ENCODE measurements around the gene PCDHB6.
"Not testable (repeated sequence)": the region's sequence is repeated elsewhere in the genome, so short reads cannot be mapped to it uniquely, and the experiment has no call there.

The PCDHB6 gene
- total RNA-seq: 0 to 0.13 (median 0) reads per million in 18 experiments

GRCh38 chr5:141149812-141150211, at the start of gene PCDHB6:
Gene PCDHB6 (plus strand): TSS chr5:141150057. CDS start chr5:141150258, 201 bp downstream.
- DNase-seq: no peak

- DNase-seq: peak in 1 of 2 donors; percentile 0
Measured at GRCh38 chr5:141100243-141100805, 49.5 kb upstream of the PCDHB6 start, which contains the start of gene PCDHB3. Gene PCDHB3 (plus strand): TSS chr5:141100473. CDS start chr5:141100650, 177 bp downstream.

DNA sequence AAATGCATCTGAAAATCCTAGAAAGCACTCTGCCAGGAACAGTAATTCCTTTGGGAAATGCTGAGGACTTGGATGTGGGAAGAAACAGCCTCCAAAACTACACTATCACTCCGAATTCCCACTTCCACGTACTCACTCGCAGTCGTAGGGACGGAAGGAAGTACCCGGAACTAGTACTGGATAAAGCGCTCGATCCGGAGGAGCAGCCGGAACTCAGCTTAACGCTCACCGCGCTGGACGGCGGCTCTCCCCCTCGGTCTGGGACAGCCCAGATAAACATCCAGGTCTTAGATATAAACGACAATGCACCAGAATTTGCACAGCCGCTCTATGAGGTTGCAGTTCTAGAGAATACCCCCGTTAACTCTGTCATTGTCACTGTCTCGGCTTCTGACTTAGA, 48.8 kb upstream of the PCDHB6 start:
- no peak for DNase-seq

- DNase-seq: not testable (repeated sequence)
Measured at GRCh38 chr5:141102070-141102469, 47.8 kb upstream of the PCDHB6 start.

GRCh38 chr5:141102471-141102870, 47.4 kb upstream of the PCDHB6 start:
- not testable (repeated sequence) for DNase-seq

DNA sequence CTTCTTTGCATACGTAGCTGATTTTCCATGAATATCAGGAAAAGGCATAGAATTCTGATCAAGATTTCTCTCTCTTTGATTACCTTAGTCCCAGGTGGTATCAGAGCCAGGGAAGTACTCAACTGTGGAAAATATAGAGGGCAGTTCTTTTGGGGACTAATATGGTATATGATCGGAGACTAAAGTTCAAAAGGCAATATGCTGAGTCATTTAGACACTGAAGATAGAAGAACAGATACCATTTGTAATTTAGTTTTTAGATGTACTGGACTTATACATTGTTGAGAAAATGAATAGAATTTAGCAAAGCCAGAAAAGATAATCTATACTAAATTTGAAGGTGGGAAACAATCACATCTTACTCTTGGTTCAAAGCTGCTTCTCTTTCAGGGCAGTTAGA, 44.5 kb upstream of the PCDHB6 start:
- no peak for DNase-seq

GRCh38 chr5:141119250-141119649, 30.6 kb upstream of the PCDHB6 start:
- DNase-seq: no peak

- DNase-seq: no peak
Measured at GRCh38 chr5:141121563-141121962, 28.3 kb upstream of the PCDHB6 start, which contains the start of gene PCDHB4. Gene PCDHB4 (plus strand): TSS chr5:141121818. CDS start chr5:141121999, 181 bp downstream.

GRCh38 chr5:141121985-141122384, 27.9 kb upstream of the PCDHB6 start:
- no peak for DNase-seq

DNA sequence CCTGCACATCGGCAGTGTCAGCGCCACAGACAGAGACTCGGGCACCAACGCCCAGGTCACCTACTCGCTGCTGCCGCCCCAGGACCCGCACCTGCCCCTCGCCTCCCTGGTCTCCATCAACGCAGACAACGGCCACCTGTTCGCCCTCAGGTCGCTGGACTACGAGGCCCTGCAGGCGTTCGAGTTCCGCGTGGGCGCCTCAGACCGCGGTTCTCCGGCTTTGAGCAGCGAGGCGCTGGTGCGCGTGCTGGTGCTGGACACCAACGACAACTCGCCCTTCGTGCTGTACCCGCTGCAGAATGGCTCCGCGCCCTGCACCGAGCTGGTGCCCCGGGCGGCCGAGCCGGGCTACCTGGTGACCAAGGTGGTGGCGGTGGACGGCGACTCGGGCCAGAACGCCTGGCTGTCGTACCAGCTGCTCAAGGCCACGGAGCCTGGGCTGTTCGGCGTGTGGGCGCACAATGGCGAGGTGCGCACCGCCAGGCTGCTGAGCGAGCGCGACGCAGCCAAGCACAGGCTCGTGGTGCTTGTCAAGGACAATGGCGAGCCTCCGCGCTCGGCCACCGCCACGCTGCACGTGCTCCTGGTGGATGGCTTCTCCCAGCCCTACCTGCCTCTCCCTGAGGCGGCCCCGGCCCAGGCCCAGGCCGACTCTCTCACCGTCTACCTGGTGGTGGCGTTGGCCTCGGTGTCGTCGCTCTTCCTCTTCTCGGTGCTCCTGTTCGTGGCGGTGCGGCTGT, 26.3 kb upstream of the PCDHB6 start:
- DNase-seq: not testable (repeated sequence)

- DNase-seq: no peak
Measured at GRCh38 chr5:141127305-141127704, 22.6 kb upstream of the PCDHB6 start.

DNA sequence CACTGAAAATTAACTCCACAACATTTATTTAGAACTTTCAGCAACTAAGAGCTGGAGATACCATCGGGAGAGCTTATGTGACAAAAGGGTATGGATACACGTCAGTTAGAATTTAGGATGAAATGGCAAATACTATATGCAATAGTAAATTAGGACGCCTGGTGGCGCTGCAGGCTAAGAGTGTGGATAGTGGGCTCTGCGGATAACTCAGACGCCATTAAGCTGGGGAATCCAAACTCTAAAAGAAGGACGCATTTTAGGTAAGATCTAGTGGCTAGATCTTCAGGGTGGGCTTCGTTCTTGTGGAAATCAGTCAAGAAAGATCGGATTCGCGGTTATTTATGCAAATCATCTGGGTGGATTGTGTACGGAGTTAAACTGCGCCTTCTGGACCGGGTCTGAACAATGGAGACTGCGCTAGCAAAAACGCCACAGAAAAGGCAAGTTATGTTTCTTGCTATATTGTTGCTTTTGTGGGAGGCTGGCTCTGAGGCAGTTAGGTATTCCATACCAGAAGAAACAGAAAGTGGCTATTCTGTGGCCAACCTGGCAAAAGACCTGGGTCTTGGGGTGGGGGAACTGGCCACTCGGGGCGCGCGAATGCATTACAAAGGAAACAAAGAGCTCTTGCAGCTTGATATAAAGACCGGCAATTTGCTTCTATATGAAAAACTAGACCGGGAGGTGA, 14.7 kb upstream of the PCDHB6 start, which contains the start of gene PCDHB5:
TSS of gene PCDHB5 (plus strand) at position 177 of the 688 bp plus-strand sequence. CDS start at position 406, 229 bp downstream.
- no peak for DNase-seq

- no peak for DNase-seq
Measured at GRCh38 chr5:141135718-141136266, 14.1 kb upstream of the PCDHB6 start.

DNA sequence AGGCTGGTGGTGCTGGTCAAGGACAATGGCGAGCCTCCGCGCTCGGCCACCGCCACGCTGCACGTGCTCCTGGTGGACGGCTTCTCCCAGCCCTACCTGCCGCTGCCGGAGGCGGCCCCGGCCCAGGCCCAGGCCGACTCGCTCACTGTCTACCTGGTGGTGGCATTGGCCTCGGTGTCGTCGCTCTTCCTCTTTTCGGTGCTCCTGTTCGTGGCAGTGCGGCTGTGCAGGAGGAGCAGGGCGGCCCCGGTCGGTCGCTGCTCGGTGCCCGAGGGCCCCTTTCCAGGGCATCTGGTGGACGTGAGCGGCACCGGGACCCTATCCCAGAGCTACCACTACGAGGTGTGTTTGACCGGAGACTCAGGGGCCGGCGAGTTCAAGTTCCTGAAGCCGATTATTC, 12.5 kb upstream of the PCDHB6 start:
- DNase-seq: not testable (repeated sequence)

- no peak for DNase-seq
Measured at GRCh38 chr5:141150224-141150992, 551 bp downstream of the PCDHB6 start.

DNA sequence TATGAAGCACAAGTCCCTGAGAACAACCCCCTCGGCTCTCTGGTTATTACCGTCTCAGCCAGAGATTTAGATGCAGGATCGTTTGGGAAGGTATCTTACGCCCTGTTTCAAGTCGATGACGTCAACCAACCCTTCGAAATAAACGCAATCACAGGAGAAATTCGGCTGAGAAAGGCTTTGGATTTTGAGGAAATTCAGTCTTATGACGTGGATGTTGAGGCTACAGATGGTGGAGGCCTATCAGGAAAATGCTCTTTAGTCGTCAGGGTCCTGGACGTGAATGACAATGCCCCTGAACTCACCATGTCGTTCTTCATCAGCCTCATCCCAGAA, 1.1 kb downstream of the PCDHB6 start:
- no peak for DNase-seq

- DNase-seq: not testable (repeated sequence)
Measured at GRCh38 chr5:141151632-141152031, 1.8 kb downstream of the PCDHB6 start.

DNA sequence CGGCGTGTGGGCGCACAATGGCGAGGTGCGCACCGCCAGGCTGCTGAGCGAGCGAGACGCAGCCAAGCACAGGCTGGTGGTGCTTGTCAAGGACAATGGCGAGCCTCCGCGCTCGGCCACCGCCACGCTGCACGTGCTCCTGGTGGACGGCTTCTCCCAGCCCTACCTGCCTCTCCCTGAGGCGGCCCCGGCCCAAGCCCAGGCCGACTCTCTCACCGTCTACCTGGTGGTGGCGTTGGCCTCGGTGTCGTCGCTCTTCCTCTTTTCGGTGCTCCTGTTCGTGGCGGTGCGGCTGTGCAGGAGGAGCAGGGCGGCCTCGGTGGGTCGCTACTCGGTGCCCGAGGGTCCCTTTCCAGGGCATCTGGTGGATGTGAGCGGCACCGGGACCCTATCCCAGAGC, 2.2 kb downstream of the PCDHB6 start:
- not testable (repeated sequence) for DNase-seq

- DNase-seq: no peak
Measured at GRCh38 chr5:141155540-141156374, 5.9 kb downstream of the PCDHB6 start.

GRCh38 chr5:141157356-141157755, 7.5 kb downstream of the PCDHB6 start:
- DNase-seq: not testable (repeated sequence)

DNA sequence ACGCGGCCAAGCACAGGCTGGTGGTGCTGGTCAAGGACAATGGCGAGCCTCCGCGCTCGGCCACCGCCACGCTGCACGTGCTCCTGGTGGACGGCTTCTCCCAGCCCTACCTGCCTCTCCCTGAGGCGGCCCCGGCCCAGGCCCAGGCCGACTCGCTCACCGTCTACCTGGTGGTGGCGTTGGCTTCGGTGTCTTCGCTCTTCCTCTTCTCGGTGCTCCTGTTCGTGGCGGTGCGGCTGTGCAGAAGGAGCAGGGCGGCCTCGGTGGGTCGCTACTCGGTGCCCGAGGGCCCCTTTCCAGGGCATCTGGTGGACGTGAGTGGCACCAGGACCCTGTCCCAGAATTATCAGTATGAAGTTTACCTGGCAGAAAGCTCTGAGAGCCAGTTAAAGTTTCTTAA, 8.0 kb downstream of the PCDHB6 start:
- DNase-seq: not testable (repeated sequence)

Measured in inflammatory macrophage (primary cell).